Right lobe of liver (tissue), 4 donors: ENCODE measurements around the gene THSD7A.

Source experiments
- POLR2A ChIP-seq: fragments of 450-650 bp; IDR thresholded peaks from one replicate; pipeline ENCODE4 v1.6.1; 2017; ENCODE audit warnings: antibody characterized with exemption, mild to moderate bottlenecking
- TF ChIP-seq, protein P1 (sequence below), 4 donors: fragments of 200-600 bp in 3 of 4; fragments of 450-650 bp in 1 of 4; IDR thresholded peaks; one replicate each; pipeline versions ENCODE4 v1.5.1 to v1.8.0; 2016 to 2022; ENCODE audit warnings: antibody characterized with exemption in 4 of 4, mild to moderate bottlenecking in 2 of 4
- donor health status: DM: no; HTN: no; CAD: no.
- donor health status: DM: no; HTN: no; CAD: no.
- donor health status: DM: no; HTN: yes; CAD: no.

DNA sequence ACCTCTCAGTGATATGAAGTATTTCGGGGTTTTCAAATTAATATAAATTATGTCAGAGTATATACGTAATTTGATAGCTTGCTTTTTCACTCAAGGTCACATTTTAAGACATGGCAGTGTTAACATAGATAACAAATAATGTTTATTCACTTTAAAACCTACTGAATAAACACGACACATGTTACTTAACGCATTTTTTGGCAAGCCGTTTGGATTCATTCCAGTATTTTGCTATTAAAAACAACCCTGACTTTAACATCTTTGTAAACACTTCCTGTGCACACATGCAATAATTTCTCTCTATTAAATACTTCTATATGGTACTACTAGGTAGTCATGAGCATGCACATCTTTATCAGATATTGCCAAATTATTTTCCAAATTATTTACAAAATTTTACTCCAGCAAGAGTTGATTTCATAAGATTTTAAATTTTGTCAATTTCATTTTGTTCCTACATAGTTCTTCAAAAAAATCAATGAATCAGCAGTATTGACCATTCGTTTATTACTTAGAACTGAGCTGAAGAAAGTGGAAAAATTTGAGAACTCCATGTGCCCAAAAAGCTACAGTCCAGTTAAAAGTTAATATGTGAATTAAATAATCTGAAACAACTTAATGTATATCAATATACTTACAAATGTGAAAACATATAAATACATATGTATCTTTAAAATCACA, 26.8 kb upstream of the THSD7A start:
- TF ChIP-seq, protein P1, sequence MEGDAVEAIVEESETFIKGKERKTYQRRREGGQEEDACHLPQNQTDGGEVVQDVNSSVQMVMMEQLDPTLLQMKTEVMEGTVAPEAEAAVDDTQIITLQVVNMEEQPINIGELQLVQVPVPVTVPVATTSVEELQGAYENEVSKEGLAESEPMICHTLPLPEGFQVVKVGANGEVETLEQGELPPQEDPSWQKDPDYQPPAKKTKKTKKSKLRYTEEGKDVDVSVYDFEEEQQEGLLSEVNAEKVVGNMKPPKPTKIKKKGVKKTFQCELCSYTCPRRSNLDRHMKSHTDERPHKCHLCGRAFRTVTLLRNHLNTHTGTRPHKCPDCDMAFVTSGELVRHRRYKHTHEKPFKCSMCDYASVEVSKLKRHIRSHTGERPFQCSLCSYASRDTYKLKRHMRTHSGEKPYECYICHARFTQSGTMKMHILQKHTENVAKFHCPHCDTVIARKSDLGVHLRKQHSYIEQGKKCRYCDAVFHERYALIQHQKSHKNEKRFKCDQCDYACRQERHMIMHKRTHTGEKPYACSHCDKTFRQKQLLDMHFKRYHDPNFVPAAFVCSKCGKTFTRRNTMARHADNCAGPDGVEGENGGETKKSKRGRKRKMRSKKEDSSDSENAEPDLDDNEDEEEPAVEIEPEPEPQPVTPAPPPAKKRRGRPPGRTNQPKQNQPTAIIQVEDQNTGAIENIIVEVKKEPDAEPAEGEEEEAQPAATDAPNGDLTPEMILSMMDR (IDR thresholded peaks at IDR 0.05): no peak
- TF ChIP-seq POLR2A: no peak
